GM03348 (cell line): ENCODE data around the gene EFNB2.

Source experiments
- DNase-seq: peaks from one replicate; pipeline ENCODE4 v3.0.0; 2012; ENCODE audit warnings: low spot score

EFNB2 gene

GRCh38 chr13:106484084-106484483 lies 51.4 kb downstream of the EFNB2 start:
- DNase-seq: no peak

- no peak for DNase-seq
These were observed 53.5 kb downstream of the EFNB2 start for GRCh38 chr13:106481919-106482318.

GRCh38 chr13:106480351-106480910 lies 55.0 kb downstream of the EFNB2 start:
- no peak for DNase-seq

- DNase-seq: no peak
These were observed 55.5 kb downstream of the EFNB2 start for GRCh38 chr13:106479929-106480328.

- DNase-seq: no peak
These were observed 57.3 kb downstream of the EFNB2 start for GRCh38 chr13:106478116-106478515.

- no peak for DNase-seq
These were observed 58.2 kb downstream of the EFNB2 start for GRCh38 chr13:106477303-106477702.

GRCh38 chr13:106475852-106476251 lies 59.6 kb downstream of the EFNB2 start:
- no peak for DNase-seq

- DNase-seq: no peak
These were observed 60.5 kb downstream of the EFNB2 start for GRCh38 chr13:106474912-106475311.

- DNase-seq: no peak
These were observed 62.3 kb downstream of the EFNB2 start for GRCh38 chr13:106473154-106473553.

- DNase-seq: no peak
These were observed 62.8 kb downstream of the EFNB2 start for GRCh38 chr13:106472621-106473020.

GRCh38 chr13:106471957-106472543 lies 63.4 kb downstream of the EFNB2 start:
- peak; percentile 90 for DNase-seq

- DNase-seq: no peak
These were observed 64.9 kb downstream of the EFNB2 start for GRCh38 chr13:106470576-106470975.

- DNase-seq: no peak
These were observed 66.5 kb downstream of the EFNB2 start for GRCh38 chr13:106468744-106469590.

GRCh38 chr13:106468207-106468606 lies 67.3 kb downstream of the EFNB2 start:
- DNase-seq: no peak

GRCh38 chr13:106467427-106468122 lies 67.9 kb downstream of the EFNB2 start:
- no peak for DNase-seq

- no peak for DNase-seq
These were observed 68.6 kb downstream of the EFNB2 start for GRCh38 chr13:106466691-106467426.

GRCh38 chr13:106464076-106464475 lies 71.4 kb downstream of the EFNB2 start:
- DNase-seq: no peak

GRCh38 chr13:106462710-106463109 lies 72.8 kb downstream of the EFNB2 start:
- DNase-seq: no peak

GRCh38 chr13:106455777-106456176 lies 79.7 kb downstream of the EFNB2 start:
- no peak for DNase-seq

GRCh38 chr13:106455190-106455589 lies 80.3 kb downstream of the EFNB2 start:
- no peak for DNase-seq

GRCh38 chr13:106453101-106453500 lies 82.4 kb downstream of the EFNB2 start:
- no peak for DNase-seq

- DNase-seq: no peak
These were observed 84.5 kb downstream of the EFNB2 start for GRCh38 chr13:106450991-106451390.
